H9 (cell line): ENCODE results near the gene LIN54. TPM values are rescaled to one million over a fixed set of nuclear protein-coding genes. Genes with fewer than 3 reads are reported as not detected.
A peak's percentile ranks its signal among the peaks of the same experiment; 100 is the strongest.

Experiments
- DNase-seq: peaks from one replicate; pipeline ENCODE4 v3.0.0-alpha.2; 2017
- H2AFZ ChIP-seq: one replicate; pipeline ENCODE4 v1.6.1; 2013; ENCODE audit warnings: mild to moderate bottlenecking, low read length, control low read depth, moderate library complexity
- H2AK5ac ChIP-seq: 2 replicates; pipeline ENCODE4 v1.6.1; 2013; ENCODE audit warnings: low read length, control low read depth, mixed read lengths; ENCODE audit not compliant: insufficient read length
- H2BK120ac ChIP-seq: one replicate; pipeline ENCODE4 v1.6.1; 2013; ENCODE audit warnings: low read depth, mild to moderate bottlenecking, low read length, control low read depth, inconsistent platforms; ENCODE audit not compliant: poor library complexity, severe bottlenecking
- H2BK12ac ChIP-seq: 2 replicates; pipeline ENCODE4 v1.6.1; 2013; ENCODE audit warnings: low read length, control low read depth, mixed read lengths, low read depth; ENCODE audit not compliant: insufficient read length
- H2BK15ac ChIP-seq: 2 replicates; pipeline ENCODE4 v1.6.1; 2013; ENCODE audit warnings: low read depth, low read length, control low read depth
- H2BK20ac ChIP-seq: one replicate; pipeline ENCODE4 v1.6.1; 2013; ENCODE audit warnings: low read depth, mild to moderate bottlenecking, low read length, control low read depth, inconsistent platforms; ENCODE audit not compliant: poor library complexity, severe bottlenecking
- H2BK5ac ChIP-seq: 2 replicates; pipeline ENCODE4 v1.6.1; 2013; ENCODE audit warnings: low read length, control low read depth, mixed read lengths; ENCODE audit not compliant: insufficient read length
- H3K14ac ChIP-seq: 2 replicates; pipeline ENCODE4 v1.6.1; 2013; ENCODE audit warnings: low read length, control low read depth; ENCODE audit not compliant: insufficient read depth
- H3K18ac ChIP-seq: 2 replicates; pipeline ENCODE4 v1.6.1; 2013; ENCODE audit warnings: low read depth, mild to moderate bottlenecking, mixed read lengths, low read length, control low read depth; ENCODE audit not compliant: insufficient read length
- H3K23ac ChIP-seq: 2 replicates; pipeline ENCODE4 v1.6.1; 2013; ENCODE audit warnings: low read length, control low read depth, mixed read lengths, low read depth; ENCODE audit not compliant: insufficient read length
- H3K23me2 ChIP-seq: 2 replicates; pipeline ENCODE4 v1.6.1; 2013; ENCODE audit warnings: low read depth, mild to moderate bottlenecking, mixed read lengths, low read length, control low read depth; ENCODE audit not compliant: insufficient read length, poor library complexity, severe bottlenecking
- H3K27ac ChIP-seq: 2 replicates; pipeline ENCODE4 v1.5.1; 2013; ENCODE audit warnings: low read length, control low read depth, mixed read lengths, low read depth; ENCODE audit not compliant: insufficient read length
- H3K27me3 ChIP-seq: 2 replicates; pipeline ENCODE4 v1.6.1; 2013; ENCODE audit warnings: low read length, control low read depth, inconsistent platforms; ENCODE audit not compliant: insufficient read depth
- H3K4ac ChIP-seq: 2 replicates; pipeline ENCODE4 v1.6.1; 2013; ENCODE audit warnings: low read depth, mild to moderate bottlenecking, control low read depth, inconsistent platforms, low read length, moderate library complexity
- H3K4me1 ChIP-seq: 2 replicates; pipeline ENCODE4 v1.6.1; 2013; ENCODE audit warnings: low read length, control low read depth, inconsistent platforms; ENCODE audit not compliant: insufficient read depth
- H3K4me2 ChIP-seq: 2 replicates; pipeline ENCODE4 v1.6.1; 2013; ENCODE audit warnings: low read length, control low read depth, mixed read lengths; ENCODE audit not compliant: insufficient read length, insufficient read depth
- H3K56ac ChIP-seq: 2 replicates; pipeline ENCODE4 v1.6.1; 2013; ENCODE audit warnings: low read depth, mild to moderate bottlenecking, mixed read lengths, low read length, control low read depth; ENCODE audit not compliant: insufficient read length
- H3K79me1 ChIP-seq: 2 replicates; pipeline ENCODE4 v1.6.1; 2013; ENCODE audit warnings: low read depth, mild to moderate bottlenecking, moderate library complexity, low read length, control low read depth, inconsistent platforms; ENCODE audit not compliant: insufficient read depth, poor library complexity, severe bottlenecking
- H3K79me2 ChIP-seq: 2 replicates; pipeline ENCODE4 v1.6.1; 2013; ENCODE audit warnings: low read length, control low read depth, inconsistent platforms; ENCODE audit not compliant: insufficient read depth
- H3K9ac ChIP-seq: 2 replicates; pipeline ENCODE4 v1.6.1; 2013; ENCODE audit warnings: low read length, control low read depth, mixed read lengths; ENCODE audit not compliant: insufficient read length; ENCODE audit errors: extremely low read depth
- H3K9me3 ChIP-seq: one replicate; pipeline ENCODE4 v1.6.1; 2013; ENCODE audit warnings: low read depth, low read length, inconsistent platforms; ENCODE audit not compliant: control insufficient read depth
- H3T11ph ChIP-seq: one replicate; pipeline ENCODE4 v1.6.1; 2013; ENCODE audit warnings: mild to moderate bottlenecking, low read length, control low read depth, inconsistent platforms
- H4K20me1 ChIP-seq: one replicate; pipeline ENCODE4 v1.6.1; 2013; ENCODE audit not compliant: control insufficient read depth, insufficient read length, insufficient read depth
- H4K5ac ChIP-seq: 2 replicates; pipeline ENCODE4 v1.6.1; 2013; ENCODE audit warnings: low read depth, mild to moderate bottlenecking, mixed read lengths, low read length, control low read depth; ENCODE audit not compliant: insufficient read length
- H4K8ac ChIP-seq: replicated peaks from 2 replicates; pipeline ENCODE4 v1.6.1; 2013; ENCODE audit warnings: low read length, control low read depth, mixed read lengths, low read depth; ENCODE audit not compliant: insufficient read length
- H4K91ac ChIP-seq: 2 replicates; pipeline ENCODE4 v1.6.1; 2013; ENCODE audit warnings: low read depth, mild to moderate bottlenecking, moderate library complexity, mixed read lengths, low read length, control low read depth; ENCODE audit not compliant: insufficient read length
- H3K27ac Mint-ChIP-seq, 3 experiments: 2 replicates in 2 of 3; 3 replicates in 1 of 3; pipeline ENCODE4 v1.8.0; 2020 to 2021; ENCODE audit warnings: mixed read lengths in 3 of 3, mild to moderate bottlenecking in 1 of 3, moderate library complexity in 1 of 3
- H3K27me3 Mint-ChIP-seq: 2 replicates; pipeline ENCODE4 v1.8.0; 2021; ENCODE audit warnings: low read depth, mild to moderate bottlenecking, moderate library complexity, mixed read lengths
- H3K36me3 Mint-ChIP-seq, 3 experiments: 2 replicates in 2 of 3; 3 replicates in 1 of 3; pipeline ENCODE4 v1.8.0; 2020 to 2021; ENCODE audit warnings: low read depth in 3 of 3, mixed read lengths in 3 of 3; ENCODE audit not compliant: insufficient read depth in 1 of 3
- H3K4me1 Mint-ChIP-seq, 2 experiments: 2 replicates each; pipeline ENCODE4 v1.8.0; 2020; ENCODE audit warnings: mixed read lengths in 2 of 2
- H3K4me3 Mint-ChIP-seq, 2 experiments: 2 replicates in 1 of 2; 3 replicates in 1 of 2; pipeline ENCODE4 v1.8.0; 2020 to 2021; ENCODE audit warnings: mild to moderate bottlenecking in 2 of 2, mixed read lengths in 2 of 2, moderate library complexity in 1 of 2
- H3K9me3 Mint-ChIP-seq, 2 experiments: 2 replicates in 1 of 2; 3 replicates in 1 of 2; pipeline ENCODE4 v1.8.0; 2020; ENCODE audit warnings: mild to moderate bottlenecking in 2 of 2, mixed read lengths in 2 of 2, moderate library complexity in 1 of 2
- WGBS: extraction: QIAGEN DNeasy Blood & Tissue Kit; methylation state at CpG from one replicate; pipeline ENCODE4 v1.1.7; 2013; ENCODE audit warnings: missing lambda C conversion rate, low lambda C conversion rate, mixed read lengths; ENCODE audit not compliant: insufficient read length; ENCODE audit errors: extremely low coverage; 5-methylcytosine and 5-hydroxymethylcytosine counted together
- total RNA-seq: library from RNA; stranded (reverse); gene quantifications from 2 replicates; pipeline ENCODE4 v1.2.1, GENCODE V29; 2021
- TF ChIP-seq, protein P1 (sequence below): fragments of 200-600 bp; sonication (generic); conservative IDR thresholded peaks from 3 replicates; pipeline ENCODE4 v1.8.0; 2021; ENCODE audit warnings: antibody characterized with exemption, mild to moderate bottlenecking

LIN54 gene
- total RNA-seq, 1 experiment from 2014 or later = 16.3 TPM

DNA sequence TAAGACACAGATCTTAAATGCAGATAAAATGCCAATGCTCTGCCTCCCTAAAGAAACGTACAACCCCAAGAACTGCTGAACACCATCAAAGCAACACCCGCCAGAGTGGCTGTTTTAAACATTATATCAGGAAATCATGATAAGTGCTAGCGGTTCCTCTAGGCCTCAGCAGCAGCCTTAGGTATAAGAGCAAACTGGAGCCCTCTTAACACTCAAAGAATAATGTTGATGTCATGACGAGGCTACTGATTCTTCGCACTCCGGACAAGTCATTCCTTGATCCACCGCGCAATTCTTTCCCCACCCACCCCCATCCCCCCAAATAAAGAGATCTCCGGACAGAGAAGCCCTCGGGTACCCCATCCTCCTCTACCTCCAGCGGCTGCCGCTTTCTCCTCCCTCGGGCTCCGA lies 507 bp downstream of the LIN54 start:
- no peak overlapping the region for H3K27ac ChIP-seq
- H3K79me2 ChIP-seq = no peaks in the 10 kb centered on the region; the same call in 1 of the 2 replicates
- DNase-seq = no peak
- H3K9ac ChIP-seq = peak overlapping the region; percentile 91
- peak overlapping the region; percentile 62; the same call in 1 of the 2 replicates for H3K14ac ChIP-seq
- no peaks in the 10 kb centered on the region for H3K9me3 ChIP-seq
- Mint-ChIP-seq H3K27me3 (peaks cover 13% of the 10 kb centered on the region), H3K4me1 (peaks cover 32 to 35% of the 10 kb centered on the region in 2 experiments), H3K27ac (peak overlapping the region in 2 of 3 experiments; percentile 38 to 93; a peak in 4 of 7 replicates), H3K9me3 (no peaks in the 10 kb centered on the region), H3K36me3 (no peaks in the 10 kb centered on the region; a peak in 3 of 7 replicates), H3K4me3 (peak overlapping the region; percentile 87 to 92)
- peaks cover 4% of the 10 kb centered on the region; the same call in 1 of the 2 replicates for H3K4me1 ChIP-seq
- H2AK5ac ChIP-seq = no peak overlapping the region
- H3K23ac ChIP-seq = no peak overlapping the region
- no peaks in the 10 kb centered on the region for H3K79me1 ChIP-seq
- no peaks in the 10 kb centered on the region for H4K20me1 ChIP-seq
- no peak overlapping the region for H3K56ac ChIP-seq
- H4K5ac ChIP-seq = no peak overlapping the region
- H3K27me3 ChIP-seq = no peaks in the 10 kb centered on the region
- H2BK20ac ChIP-seq = no peak overlapping the region
- no peak overlapping the region for H4K91ac ChIP-seq
- H2BK15ac ChIP-seq = no peak overlapping the region
- no CpG with 5 or more reads among the region's 14 CpGs for WGBS
- H3T11ph ChIP-seq = no peak overlapping the region
- H3K23me2 ChIP-seq = peaks cover 9% of the 10 kb centered on the region
- H3K4ac ChIP-seq = no peak overlapping the region
- H2BK120ac ChIP-seq = no peak overlapping the region
- H3K18ac ChIP-seq = peak overlapping the region; percentile 87
- no peak overlapping the region for H4K8ac ChIP-seq
- peak overlapping the region; percentile 42 for H2AFZ ChIP-seq
- H2BK12ac ChIP-seq = no peak overlapping the region
- H2BK5ac ChIP-seq = no peak overlapping the region
- TF ChIP-seq, protein P1, sequence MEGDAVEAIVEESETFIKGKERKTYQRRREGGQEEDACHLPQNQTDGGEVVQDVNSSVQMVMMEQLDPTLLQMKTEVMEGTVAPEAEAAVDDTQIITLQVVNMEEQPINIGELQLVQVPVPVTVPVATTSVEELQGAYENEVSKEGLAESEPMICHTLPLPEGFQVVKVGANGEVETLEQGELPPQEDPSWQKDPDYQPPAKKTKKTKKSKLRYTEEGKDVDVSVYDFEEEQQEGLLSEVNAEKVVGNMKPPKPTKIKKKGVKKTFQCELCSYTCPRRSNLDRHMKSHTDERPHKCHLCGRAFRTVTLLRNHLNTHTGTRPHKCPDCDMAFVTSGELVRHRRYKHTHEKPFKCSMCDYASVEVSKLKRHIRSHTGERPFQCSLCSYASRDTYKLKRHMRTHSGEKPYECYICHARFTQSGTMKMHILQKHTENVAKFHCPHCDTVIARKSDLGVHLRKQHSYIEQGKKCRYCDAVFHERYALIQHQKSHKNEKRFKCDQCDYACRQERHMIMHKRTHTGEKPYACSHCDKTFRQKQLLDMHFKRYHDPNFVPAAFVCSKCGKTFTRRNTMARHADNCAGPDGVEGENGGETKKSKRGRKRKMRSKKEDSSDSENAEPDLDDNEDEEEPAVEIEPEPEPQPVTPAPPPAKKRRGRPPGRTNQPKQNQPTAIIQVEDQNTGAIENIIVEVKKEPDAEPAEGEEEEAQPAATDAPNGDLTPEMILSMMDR = no peak
- H3K4me2 ChIP-seq = peak overlapping the region; percentile 98
